Skin epidermis (tissue), 12 donors: Measurements from ENCODE around the gene GUCD1.
"Not testable (repeated sequence)": the region's sequence is repeated elsewhere in the genome, so short reads cannot be mapped to it uniquely, and the experiment has no call there.

Source experiments
- H3K27ac ChIP-seq, 21 experiments: fragments of 200-600 bp; sonication (generic) in 11 of 21; one replicate each; pipeline ENCODE4 v1.5.0; 2020; ENCODE audit warnings: mild to moderate bottlenecking in 3 of 21, inconsistent platforms in 2 of 21, moderate library complexity in 2 of 21
- H3K4me3 ChIP-seq, 7 experiments: fragments of 200-600 bp; sonication (generic) in 2 of 7; one replicate each; pipeline ENCODE4 v1.5.0; 2020; ENCODE audit warnings: inconsistent platforms in 2 of 7, mild to moderate bottlenecking in 2 of 7, moderate library complexity in 1 of 7

The GUCD1 gene

DNA sequence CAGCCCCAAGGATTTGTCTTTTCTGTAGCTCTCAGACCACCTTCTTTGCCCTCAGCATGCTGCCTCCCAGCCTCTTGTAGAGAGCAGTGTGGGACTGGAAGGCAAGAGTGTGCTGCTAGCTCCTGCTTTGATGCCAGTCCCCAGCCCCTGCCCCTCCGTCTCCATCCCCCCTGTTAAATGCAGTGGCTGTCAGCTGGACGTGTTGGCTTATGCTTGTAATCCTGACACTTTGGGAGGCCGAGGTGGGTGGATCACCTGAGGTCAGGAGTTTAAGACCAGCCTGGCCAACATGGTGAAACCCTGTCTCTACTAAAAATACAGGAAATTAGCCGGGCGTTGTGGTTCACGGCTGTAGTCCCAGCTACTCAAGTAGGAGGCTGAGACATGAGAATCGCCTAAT lies 16.3 kb upstream of the GUCD1 start:
- no peak overlapping the region for H3K27ac ChIP-seq
- no peak overlapping the region for H3K4me3 ChIP-seq

DNA sequence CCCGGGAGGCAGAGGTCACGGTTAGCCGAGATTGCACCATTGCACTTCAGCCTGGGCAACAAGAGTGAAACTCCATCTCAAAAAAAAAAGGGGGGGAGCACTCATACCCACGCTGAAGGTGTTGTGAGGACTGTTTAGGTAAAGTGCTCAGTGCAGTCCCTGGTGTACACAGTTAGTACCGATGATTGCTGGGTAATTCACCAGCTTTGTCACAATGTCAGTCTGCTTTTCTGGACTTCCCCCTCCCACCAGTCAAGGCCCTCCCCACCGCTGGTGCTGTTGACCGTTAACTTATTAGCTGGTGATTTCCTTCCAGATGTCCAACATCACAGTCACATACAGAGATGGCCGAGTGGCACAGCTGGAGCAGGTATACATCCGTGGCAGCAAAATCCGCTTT lies 12.7 kb upstream of the GUCD1 start:
- Histone ChIP-seq H3K27ac (no peak overlapping the region), H3K4me3 (no peak overlapping the region)

DNA sequence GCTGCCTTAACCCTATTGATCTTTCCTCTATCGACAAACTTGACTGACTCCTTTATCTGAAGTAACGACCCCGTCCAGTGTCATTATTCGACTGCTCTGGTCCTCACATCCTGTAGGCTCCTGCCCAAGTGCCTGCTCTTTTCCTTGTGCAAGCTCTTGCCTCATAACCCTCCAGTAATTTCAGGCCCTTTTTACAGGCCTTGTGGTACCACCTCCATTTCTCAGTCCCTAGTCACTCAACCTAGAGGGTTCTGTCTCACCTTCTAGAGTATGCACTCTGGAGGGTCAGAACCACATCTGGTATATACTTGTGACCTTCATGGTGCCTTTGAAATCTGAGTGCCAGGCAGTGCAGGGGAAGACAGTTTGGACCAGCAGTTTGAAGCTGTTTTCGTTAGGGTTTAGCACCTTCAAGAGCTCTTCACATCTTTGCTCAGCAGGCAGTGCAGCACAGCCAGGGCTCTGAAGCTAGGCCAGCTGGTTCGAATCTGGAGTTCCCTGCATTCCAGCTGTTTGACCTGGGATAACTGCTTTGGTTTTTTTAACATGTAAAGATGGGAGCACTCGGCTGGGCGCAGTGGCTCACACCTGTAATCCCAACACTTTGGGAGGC lies 12.1 kb upstream of the GUCD1 start:
- Histone ChIP-seq H3K4me3 (no peak overlapping the region), H3K27ac (no peak overlapping the region)

DNA sequence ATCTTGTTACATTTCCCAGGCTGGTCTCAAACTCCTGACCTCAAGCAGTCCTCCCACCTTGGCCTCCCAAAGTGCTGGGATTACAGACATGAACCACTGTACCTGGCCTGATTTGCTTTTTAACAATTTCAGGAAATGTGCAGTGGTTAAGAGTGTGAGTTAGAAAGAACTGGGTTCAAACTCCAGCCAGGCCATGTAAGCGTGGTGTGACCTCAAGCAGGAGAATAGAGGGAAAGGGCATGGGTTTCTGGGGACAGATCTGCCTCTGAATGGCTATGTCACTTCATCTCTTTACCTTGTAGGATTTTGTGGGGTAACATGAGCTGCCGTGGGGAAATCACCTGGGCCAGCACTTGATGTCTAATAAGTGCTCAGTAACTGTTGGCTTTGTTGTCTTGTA lies 10.1 kb upstream of the GUCD1 start:
- no peak overlapping the region for H3K4me3 ChIP-seq
- no peak overlapping the region for H3K27ac ChIP-seq

DNA sequence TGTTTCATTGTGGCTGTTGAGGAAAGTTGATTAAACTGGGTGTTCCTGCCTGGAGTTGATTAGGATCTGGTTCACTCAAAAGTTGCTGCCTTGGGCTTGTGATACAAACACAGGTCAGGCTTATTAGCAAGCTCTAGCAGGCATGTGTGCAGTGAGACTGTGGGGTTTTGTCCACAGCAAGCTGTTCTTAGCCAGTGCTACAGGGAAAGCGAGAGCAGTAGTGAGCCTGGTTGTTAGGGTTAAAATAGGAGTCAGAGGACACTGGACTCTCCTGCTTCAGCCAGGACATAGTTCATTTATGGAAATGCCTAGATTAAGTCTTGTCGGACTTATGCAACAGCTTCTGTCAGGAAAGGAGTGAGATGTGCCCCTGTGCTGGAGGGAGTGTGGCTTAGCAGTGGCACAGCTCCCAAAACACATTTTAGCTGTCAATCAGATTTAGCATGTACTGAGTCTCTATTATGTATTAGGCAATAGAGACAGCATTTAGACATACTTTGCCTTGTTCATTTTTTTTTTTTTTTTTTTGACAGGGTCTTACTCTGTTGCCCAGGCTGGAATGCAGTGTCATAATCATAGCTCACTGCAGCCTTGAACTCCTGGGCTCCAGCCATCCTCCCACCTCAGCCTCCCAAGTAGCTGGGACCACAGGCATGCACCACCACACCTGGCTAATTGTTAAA lies 9.6 kb upstream of the GUCD1 start:
- Histone ChIP-seq H3K27ac (no peak overlapping the region), H3K4me3 (no peak overlapping the region)

DNA sequence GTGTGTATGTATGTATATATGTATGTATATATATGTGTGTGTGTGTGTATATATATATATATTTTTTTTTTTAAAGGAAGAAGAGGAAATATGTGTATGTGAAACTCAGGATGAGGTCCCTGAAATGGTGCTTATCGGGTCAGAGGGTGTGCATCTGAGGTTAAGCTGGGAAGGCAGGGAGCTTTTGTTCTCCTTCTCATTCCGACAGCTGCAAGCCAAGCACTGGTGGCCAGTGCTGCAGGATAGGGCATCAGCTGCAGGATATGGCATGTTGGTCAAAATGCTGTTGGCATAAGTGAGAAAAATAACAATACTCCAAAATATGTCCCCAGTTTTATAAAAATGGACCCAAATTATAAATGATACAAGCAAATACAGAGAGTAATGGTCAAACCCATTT lies 8.3 kb upstream of the GUCD1 start:
- Histone ChIP-seq H3K4me3 (no peak overlapping the region), H3K27ac (no peak overlapping the region)

DNA sequence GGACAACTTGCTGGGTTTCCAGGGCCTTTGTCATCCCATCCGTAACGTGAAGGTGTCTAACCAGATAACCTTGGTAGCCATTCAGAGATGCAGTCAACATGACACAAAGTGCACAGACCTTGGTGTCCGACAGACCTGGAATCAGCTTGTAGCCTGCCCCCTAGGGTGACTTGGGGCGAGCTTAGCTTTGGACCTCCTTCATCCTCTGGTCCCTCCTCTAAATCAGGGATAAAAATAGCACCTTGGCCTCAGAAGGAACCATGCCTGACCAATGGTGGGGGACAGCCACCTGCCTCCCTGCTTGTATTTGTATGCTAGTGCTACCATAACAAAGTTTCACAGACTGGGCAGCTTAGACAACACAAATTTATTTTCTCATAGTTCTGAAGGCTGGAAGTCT lies 4.5 kb upstream of the GUCD1 start:
- Histone ChIP-seq H3K4me3 (no peak overlapping the region), H3K27ac (no peak overlapping the region)

DNA sequence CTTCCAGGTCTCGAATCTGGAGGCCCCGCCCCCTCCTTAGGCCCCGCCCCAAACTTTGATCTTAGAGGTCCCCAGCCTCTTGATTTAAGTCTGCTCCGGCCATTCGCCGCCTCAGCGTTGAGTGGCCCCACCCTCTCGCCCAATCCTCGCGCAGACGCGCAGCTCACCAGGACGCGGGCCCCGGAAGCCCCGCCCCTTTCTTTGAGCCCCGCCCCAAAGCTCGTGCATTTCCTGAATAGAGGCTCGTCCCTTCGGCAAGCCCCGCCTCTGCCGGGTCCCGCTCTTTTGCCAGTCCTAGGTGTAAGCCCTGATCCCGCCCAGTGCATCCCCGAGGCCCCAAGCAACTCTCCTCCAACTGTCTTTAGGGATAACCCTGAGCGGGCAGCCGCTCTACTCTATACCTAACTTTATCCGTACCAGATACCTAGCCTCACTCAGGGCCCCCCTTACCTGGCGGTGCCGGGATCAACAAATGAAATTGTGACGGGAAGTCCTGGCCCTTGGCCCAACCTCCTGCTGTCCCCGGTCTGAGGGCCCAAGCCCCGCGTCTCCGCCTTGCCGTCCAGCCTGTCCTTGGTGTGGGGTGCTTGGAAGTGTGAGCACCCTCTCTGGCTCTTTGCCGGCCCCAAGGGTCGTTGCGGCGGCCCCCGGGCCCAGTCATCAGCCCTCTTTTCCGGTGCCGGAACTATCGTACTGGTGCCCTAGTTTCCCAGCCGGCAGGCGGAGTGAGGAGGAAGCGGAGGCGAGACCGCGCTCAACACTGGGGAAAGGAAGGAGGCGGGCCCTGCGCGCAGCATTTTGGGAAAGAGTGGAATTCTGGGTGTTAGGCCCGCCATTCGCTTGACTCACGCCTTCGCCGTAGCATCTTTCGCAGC lies 464 bp upstream of the GUCD1 start, which contains the start of gene SNRPD3:
SNRPD3 (plus strand) TSS at position 835 of the 875 bp plus-strand sequence. CDS start 1,676 bp downstream, outside the sequence.
- H3K4me3 ChIP-seq = peak within 1 kb of the TSS; percentile 67 to 98 (median 84)

DNA sequence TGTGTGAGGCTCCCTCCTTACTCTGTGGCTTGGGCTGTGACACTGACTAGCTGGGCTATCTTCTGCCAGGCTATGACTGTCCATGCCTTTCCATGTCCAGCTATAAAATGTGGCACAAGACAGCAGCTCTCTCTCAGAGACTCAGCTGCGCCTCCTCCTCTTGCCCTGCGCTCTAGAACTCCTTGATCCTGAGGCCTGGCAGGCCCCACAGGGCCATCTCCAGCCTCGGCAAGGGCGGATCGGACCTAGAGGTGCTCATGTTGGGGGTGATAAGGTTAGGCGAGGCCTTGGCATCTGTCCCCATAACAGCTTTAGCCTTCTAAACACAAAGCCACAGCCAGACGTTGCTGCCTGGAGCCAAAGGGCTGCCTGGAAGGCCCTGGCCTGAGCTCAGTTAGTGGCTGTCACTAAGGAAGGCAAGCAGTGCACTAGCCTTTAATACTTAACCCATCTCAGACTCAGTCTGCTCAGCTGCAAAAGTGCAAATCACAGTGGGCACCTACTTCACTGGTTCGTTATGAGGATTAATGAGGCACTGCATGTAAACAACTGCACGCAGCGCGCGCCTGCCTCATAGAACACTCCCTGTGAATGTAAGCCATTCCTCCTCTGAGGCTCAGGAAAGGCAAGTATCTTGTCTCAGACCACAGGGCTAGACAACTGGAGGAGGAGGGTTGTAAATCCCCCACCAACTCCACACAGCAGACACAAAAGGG lies 1.2 kb downstream of the GUCD1 start:
- Histone ChIP-seq H3K4me3 (peak overlapping the region; percentile 67 to 98 (median 84)), H3K27ac (peak overlapping the region in 20 of 21 experiments; percentile 87 to 98 (median 97))

More for the DNA sequence above, 464 bp upstream of the GUCD1 start, which contains the start of gene SNRPD3:
- H3K27ac ChIP-seq = peak within 1 kb of the TSS; percentile 86 to 99 (median 98)

DNA sequence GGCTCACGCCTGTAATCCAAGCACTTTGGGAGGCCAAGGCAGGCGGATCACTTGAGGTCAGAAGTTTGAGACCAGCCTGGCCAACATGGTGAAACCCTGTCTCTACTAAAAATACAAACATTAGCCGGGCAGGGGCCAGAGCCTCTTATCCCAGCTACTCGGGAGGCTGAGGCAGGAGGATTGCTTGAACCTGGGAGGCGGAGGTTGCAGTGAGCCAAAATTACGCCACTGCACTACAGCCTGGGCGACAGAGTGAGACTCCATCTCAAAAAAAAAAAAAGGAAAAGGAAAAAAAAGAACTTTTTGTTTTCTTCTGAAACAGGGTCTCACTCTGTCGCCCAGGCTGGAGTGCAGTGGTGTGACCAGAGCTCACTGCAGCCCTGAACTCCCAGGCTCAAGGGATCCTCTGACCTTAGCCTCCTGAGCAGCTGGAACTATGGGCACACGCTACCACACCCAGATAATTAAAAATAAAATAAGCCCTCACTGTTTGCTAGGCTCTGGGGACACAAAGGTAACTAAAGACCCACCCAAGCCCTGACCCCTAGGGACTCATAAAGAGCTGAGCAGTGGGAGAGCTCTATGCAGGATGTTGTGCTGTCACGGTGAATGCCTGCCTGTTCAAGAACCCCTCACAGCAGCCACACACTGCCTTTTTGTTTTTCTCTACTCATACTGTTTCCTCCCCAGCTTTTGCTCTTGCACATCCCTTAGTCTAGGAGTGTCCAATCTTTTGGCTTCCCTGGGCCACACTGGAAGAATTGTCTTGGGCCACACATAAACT lies 2.2 kb downstream of the GUCD1 start:
- not testable (repeated sequence) for H3K4me3 ChIP-seq
- H3K27ac ChIP-seq = peak overlapping the region in 2 of 21 experiments; percentile 21 to 97

DNA sequence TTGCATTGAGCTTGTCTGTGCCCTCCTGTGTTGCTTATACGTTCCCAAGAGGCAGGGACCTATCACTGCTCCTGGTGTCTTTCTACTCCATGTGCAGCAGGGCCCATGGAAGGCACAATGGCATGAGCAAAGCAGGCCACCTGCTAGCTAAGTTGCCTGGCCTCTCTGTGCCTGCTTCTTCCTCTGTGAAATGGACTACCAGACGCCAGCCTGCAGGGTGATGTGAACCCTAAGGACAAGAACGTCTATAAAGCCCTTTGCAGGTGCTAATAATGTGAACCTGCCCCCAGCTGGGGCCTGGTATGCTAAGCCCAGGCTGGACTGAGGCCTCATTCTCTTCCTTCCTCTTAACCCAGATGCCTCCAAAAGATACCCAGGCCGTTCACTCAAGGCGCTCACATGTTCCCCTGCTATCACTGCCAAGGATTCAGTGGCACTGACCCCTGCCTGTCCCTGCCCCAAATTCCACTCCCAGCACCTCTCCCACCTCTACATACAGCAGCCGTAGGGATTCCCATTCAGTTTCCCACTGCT lies 4.0 kb downstream of the GUCD1 start:
- Histone ChIP-seq H3K4me3 (no peak overlapping the region), H3K27ac (peak overlapping the region in 1 of 21 experiments; percentile 5)

DNA sequence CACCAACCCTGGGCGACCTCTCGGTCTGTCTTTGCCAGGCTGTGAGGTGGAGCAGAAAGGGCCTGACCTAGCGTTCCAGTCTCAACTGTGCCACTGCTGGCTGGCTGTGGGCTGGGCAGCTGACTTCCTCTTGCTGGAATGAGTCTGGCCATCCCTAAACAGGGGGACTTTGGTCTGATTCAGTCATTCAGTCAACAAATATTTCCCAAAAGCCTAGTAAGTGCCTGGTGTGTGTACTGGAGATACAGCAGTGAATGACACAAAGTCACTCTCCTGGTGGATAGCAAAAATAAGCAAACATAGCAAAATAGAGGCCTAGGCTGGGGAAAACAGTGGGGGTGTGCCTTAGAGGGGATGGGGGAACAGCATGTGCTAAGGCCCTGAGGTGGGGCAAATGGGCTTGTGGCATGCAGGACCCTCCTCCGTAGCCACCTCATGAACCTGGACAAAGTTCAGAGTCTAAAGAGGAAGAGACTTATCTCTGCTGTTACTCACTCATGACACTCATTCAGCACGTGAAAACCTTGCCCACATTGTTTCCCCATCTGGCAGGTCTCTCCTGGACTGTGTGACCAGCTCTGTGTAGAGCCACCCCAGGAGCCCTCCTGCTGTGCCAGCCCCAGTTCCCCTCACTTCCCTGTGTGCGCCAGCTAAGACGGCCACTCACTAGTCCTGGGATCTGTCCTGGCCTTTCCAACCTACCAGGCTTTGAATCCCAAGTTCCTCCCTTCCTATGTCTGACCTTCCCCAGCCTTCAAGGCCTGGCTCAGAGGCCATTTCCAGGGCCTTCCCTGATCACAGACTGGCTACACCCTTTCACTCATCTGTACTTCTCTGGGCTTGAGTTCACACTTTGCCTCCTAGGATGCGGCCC lies 4.7 kb downstream of the GUCD1 start:
- H3K4me3 ChIP-seq = no peak overlapping the region
- peak overlapping the region in 1 of 21 experiments; percentile 5 for H3K27ac ChIP-seq

DNA sequence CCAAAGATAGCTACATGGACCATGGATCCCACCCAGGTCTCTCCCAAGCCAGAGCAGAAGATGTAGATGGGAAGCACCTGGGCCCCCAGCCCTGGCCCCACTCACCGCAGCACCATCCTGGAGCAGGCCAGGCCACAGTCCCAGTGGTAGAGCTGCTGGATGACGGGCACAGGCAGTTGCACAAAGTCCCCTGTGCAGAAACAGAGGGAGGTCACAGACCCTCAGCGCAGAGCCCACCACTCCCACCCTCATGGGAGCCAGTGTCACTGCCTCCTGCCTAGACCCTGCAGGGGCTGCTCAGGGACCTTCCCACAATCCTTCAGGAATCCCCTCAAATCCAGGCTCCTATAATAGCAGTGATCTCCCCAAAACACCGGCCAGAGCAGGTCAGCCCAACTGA lies 6.1 kb downstream of the GUCD1 start:
- H3K27ac ChIP-seq = peak overlapping the region in 1 of 21 experiments; percentile 25

DNA sequence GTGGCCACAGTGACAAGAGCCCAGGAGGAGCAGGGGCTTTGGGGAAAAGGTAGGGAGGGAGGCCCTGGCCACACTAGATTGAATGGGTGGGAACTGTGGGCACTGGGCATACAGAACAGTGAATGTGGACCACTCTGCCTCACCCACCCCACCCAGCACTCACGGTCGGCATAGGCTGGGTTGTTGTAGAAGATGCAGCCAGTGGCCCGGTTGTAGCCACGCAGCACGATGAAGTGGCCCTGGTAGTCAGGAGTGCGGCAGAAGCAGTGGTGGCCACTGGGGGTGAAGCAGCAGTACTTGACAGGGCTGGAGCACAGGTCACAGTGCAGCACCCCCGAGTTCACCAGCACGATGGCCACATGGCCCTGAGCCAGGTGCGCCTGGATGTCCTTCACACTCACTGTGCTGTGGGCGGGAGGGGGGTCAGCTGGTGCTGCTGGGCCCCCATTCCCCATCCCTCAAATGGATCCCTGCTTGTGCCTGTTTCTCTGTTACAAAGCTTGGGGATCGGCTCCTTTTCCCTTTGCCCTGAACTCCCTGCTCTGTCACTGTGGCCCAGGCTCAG lies 11.2 kb downstream of the GUCD1 start:
- H3K27ac ChIP-seq = peak overlapping the region in 1 of 21 experiments; percentile 6
- H3K4me3 ChIP-seq = no peak overlapping the region

More for the DNA sequence above, 6.1 kb downstream of the GUCD1 start:
- H3K4me3 ChIP-seq = no peak overlapping the region

DNA sequence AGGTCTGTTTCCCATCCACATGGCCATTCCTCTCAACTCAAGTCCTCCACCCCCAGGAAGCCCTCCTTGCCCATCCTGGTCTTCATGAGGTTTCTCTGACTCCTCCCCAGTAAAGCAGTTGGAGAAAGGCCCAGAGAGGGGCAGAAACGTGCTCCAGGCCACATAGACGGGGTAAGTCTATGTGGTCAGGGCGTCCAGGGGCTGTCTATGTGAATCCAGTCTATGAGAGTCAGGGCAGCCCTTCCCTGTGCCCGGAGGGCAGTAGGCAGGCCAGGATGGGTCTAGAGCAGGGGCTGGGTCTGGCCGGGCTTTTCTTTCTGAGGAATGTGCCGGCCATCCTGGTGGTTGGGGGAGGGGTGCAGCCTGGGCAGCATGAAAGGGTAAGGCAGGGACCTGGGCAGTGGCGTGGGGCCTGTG lies 11.7 kb downstream of the GUCD1 start:
- Histone ChIP-seq H3K4me3 (no peak overlapping the region), H3K27ac (peak overlapping the region in 1 of 21 experiments; percentile 6)

DNA sequence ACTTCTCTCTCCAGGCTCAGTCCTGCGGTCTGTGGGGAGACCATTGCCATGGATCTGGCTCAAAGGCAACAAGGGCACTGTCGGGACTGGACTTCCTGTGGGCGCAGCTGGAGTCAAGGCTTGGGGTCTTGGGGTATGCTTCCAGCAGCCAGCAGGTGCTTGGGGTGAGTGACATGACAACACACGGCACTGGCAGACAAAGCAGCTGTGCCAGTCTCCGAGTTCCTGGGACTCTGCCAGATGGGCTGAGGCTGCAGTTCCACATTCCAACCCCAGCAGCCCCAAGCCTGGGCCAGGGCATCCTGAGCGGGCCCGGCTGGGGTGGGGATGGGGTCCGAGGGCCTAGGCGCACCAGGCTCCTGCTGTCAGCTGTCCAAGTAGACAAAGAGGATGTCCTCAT lies 12.3 kb downstream of the GUCD1 start:
- no peak overlapping the region for H3K4me3 ChIP-seq

More for the DNA sequence above, 12.3 kb downstream of the GUCD1 start:
- no peak overlapping the region for H3K27ac ChIP-seq
